Measurements from ENCODE around the gene FOXP4.

The FOXP4 gene

DNA sequence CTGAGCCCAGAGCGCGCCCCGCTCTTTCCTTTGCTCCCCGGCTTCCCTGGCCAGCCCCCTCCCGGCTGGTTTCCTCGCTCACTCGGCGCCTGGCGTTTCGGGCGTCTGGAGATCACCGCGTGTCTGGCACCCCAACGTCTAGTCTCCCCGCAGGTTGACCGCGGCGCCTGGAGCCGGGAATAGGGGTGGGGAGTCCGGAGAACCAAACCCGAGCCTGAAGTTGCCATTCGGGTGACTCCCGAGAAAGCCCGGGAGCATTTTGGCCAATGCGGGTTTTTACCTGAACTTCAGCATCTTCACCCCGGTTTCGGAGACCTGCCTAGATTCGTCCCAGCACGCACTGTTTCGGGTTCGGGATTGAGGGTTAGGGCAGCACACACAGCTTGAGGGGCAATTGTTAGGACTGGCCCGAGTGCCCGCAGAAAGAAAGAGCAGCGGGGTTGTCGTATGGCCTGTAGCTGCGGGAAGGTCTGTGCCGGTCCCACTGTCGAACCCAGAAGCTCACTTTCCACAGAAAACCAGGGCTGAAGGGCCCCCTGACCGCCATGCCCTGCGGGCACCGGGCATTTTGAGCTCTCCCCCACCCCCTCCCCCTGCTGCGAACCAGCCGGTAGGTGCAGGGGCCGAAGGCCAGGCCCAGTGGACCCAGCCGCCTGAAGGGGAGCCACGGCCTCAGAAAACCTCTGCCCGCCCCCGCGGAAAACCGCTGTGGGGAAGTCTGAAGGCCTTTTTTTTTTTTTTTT is 2.1 kb downstream of the FOXP4 start:
- peak; percentile 65 for DNase-seq

DNA sequence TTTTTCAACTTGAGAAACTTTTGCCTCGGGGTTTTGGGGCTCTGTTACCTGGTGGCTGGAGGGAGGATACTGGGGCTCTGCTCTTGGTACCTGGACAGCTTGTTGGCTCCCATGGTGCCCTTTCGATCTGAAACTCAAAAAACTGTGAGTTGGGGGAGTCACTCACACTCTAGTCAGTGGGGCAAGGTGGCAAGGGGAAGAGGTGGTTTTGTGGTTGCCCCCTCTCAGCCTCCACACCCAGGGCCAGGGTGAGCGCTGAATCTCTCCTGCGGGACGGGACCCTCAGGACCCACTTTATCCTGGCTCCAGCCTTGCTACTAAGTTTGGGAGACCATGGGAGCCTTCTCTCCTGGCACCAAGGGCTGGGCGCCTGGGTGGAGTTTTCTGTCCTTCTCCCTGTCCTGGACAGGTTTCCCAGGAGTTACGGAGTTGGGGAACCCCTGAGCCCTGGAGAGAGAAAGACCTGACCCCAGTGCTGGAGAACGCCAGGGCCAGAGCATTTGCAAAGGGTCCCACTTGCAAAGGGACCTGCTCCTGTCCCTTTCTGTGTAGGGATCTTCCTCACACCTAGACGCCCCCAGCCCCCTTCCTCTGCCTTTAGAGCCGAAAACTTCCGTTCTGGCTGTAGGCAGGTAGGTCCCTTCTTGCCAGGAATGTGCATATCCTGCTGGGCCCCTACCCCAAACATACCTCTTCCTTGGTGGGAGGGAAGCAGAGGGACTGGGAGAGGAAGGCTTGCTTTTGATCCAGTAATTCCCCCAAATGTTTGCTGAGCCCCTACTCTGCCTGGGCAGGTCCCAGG is 2.9 kb downstream of the FOXP4 start:
- DNase-seq = no peak

DNA sequence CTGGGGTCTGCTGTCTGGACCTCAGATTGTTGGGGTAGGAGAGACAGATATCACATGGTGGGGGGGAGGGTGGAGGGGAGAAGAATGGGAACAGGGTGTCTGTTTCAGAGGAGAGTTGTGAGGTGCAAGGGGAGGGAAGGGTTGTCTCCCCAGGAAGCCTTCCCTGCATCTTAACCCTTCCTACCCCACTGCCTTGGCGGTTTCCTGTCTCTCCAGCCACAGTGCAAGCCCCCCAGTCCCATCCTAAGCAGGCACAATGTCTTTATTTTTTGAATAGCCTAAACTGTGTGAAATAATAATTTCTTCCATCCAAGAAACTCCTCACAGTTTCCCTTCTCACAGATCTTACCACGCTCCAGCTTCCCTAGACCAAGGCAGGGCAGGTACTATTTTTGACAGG is 3.5 kb downstream of the FOXP4 start:
- no peak for DNase-seq

DNA sequence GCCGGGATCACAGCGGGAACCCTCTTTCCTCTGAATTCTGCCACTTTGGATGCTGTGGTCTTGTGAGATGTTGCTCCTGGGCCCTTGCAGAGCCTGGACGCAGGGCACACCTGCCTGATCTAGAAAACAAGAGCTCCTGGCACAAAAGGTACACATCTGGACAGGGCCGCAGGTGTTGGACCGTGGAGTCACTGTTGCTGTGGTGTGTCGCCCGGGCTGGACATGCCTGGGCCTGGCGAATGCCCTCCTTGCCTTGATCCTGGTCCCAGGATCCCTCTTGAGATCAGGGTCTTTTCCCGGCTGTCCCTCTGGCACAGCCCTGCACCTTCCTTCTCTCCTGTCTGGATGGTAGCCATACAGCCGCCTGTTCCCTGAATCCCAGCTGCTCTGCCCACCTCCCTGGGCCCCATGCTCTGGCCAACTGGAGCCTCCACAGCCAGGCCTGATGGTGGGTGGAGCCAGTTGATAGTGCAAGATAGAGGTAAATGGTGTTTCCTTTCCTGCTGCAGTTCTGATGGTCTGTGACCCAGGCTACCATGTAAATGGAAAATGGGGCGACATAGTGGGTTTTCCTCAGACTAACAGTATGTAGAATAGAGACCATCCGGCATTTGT is 5.0 kb downstream of the FOXP4 start:
- no peak for DNase-seq

DNA sequence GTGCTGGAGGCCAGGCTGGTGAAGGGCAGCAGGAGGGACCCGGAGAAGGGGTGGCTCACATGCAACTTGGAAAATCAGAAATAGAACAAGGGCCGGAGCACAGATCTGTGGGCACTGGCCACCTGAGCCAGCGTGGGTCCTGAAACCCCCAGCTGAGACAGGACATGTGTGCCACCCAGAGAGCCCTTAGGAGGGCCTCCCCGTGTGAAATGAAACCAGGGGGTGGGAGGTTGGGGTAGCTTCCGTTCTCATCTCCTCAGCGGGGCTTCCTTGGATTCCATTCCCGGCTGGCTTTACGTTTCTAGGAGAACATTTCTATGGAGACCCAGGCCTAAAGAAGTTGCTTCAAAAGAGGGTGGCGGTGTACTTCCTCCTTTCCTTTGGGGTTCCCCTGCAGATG is 5.7 kb downstream of the FOXP4 start:
- DNase-seq = no peak

DNA sequence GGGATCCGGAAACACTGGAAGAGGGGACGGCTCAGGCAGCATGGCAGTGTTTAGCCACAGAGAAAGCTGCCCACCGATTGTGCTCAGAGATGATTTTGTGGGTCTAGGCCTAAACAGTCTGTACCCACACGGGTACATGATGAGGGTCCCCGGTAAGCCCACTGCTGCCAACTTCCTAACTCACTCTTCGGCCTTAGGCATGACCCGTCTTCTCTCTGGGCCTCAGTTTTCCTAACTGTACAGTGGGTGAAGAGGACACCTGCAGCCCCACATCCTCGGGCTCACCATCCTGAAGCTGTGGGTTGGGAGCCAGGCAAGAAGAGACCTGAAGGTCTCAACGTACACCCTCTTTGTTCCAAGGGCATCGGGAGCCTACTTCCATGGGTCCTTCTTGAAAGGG is 6.5 kb downstream of the FOXP4 start:
- DNase-seq = no peak

DNA sequence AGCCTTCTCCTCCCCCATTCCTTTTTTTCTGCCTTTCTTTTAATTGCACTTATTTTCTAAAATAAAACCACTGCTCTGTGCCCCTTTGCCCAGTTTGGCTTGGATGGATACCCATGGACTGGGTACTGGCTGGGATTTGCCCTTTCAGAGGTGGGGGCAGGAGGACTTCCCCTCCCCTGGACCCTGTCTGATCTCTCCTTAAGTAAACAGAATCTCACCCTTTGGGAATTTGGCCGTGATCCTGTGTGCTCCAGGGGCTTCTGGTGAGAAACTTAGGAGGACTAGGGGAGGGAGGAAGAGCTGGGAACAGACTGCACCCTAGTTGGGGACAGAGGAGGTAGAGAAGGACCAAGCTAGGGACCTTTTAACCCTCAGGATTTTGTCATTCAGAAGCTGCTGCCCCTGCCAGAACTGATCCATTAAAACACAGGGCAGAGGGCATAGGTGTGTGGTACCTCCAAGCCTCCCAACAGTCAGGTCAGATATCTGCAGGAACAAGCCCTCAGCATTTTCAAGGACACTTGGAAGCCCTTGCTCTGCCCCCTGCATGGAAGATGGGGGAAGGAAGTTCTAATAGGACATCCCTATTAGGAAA is 7.3 kb downstream of the FOXP4 start:
- no peak for DNase-seq

DNA sequence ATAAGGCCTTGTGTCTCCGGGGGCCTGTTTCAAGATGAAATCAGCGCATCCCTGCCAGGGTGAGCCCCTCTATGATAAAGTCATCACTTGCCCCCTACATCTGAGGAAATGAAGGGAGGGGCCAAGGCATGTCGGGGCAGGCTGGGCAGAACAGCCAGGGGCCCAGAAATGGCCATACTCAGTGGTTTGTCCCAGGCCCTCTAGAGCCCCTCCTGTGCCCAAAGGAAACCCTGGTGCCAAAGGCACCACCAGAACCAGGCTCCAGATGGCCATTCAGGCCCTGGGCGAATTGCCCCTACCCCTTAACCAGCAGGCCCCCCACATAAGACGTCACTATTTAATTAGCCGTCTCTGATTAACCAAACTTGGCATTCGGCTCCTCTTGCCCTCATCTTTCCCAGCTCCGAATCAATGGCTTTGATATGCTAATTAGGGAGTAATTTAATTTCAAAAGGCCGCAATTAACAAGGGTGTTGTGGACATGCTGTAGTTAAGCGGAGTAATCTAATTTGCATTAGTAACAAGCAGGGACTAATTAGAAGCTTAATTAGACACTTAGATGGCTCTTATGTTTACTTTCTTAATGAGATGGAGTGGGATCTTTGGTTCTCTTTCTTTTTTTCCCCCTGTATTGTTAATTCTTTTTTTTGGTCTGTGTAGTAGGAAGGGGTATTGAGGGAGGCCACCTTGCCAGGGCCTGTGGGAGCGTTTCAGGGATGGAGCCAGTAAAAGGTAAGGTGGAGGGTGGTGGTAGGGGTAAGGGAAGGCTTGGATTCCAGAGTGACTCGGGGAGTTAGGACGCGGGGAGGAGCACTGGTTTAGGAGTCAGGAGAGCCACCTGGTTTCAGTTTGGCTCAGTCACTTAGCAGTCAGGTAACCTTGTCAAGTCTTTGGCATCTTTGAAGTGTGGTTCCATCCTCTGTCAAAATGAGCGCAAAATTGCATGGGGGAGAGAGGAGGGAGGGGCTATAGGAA is 9.4 kb downstream of the FOXP4 start:
- no peak for DNase-seq

DNA sequence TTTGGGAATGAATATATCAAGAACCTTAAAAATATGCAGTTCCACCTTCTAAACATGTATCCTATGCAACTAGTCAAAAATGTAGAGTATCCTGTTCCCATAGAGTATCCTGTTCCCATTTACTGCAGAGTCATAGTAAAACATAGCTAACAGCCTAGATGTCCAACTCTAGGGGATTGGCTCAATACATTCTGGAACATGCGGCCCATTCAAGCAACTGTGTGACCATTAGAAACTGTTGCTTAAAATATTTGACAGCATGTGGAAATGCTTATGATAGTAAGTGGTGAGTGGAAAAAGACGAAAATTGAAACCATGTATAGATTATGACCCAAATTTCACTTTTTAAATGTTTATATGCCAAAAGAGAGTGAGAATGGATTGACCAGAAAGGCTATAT is 11.2 kb downstream of the FOXP4 start:
- DNase-seq = no peak

DNA sequence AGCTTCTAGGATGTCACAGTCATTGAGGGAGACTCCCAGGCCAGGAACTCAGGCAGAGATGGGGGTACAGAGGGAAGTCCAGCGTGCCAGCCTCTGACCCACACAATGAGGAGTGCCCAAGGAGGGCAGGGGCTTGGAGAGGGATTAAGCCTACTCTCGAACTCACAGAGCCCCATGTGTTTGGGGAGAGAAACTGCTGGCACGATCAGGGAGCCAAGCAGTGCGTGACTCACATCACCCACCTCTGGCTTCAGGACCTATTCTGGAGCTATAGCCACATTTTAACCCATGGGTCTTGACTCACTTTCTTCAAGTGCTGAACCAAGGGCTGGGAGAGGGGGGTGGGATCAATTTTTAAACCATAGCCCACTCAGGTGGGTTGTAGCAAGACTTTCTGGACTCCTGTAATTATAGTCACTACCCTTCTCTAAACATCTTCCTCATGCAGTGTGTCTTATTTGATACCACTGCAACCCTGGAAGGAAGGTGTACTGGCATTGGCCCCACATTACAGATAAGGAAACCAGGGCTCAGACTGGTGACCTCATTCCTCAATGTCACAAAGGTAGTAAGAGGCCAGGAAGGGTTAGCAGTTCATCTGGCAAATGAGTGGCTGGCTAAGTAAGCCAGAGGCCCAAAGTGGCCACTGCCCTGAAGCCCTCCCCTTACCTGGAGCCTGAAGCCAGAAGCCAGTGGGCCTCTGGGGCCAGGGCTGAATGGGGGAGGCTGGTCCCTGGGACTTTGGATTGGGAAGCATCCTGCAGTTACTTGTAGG is 12.0 kb downstream of the FOXP4 start:
- DNase-seq = no peak

DNA sequence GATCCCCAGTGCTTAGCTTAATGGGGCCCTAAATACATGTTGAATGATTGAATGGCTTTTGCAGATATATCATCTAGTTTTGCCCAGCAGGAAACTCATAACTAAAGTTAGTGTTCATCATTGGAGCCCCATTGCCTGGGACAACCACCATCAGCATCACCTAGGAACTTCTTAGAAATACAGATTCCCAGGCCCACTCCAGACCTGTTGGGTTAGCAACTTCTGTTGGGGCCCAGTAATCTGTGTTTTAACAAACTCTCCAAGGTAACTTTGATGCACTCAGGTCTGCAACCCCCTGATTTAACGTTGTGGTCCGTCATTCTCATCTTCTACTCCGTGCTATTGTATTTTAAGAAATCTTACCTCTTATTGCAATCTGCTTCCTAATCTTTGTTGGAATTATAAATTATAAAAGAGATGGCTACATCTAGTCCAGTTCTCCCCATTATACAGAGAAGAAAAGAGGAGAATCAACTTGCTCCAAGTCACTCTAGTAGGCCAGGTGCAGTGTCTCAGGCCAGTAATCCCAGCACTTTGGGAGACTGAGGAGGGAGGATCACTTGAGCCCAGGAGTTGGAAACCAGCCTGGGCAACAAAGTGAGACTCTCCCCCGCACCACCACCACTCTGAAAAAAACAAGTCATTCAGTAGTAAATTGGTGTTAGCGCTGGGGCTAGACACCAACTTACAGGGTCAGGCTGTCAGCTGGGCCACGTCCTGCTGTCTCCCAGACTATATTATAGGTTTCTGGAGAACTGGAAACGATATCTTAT is 13.7 kb downstream of the FOXP4 start:
- DNase-seq = no peak

DNA sequence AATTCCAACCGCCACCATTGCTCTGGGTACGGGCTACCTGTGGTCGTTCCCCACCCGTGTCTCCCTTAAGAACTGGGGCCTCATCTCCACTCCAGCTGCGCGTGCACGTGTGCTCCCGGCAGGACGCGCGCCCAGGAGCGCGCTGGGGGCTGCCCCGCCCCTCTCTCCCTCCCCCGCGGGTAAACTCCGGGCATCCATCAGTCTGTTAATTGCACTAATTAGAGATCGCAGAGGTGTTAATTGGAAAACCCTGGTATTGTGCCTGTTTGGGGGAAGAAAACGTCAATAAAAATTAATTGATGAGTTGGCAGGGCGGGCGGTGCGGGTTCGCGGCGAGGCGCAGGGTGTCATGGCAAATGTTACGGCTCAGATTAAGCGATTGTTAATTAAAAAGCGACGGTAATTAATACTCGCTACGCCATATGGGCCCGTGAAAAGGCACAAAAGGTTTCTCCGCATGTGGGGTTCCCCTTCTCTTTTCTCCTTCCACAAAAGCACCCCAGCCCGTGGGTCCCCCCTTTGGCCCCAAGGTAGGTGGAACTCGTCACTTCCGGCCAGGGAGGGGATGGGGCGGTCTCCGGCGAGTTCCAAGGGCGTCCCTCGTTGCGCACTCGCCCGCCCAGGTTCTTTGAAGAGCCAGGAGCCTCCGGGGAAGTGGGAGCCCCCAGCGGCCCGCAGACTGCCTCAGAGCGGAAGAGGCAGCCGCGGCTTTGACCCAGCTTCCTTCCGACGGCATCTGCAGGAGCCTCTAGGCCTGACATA is 14.4 kb downstream of the FOXP4 start:
- peak; percentile 80 for DNase-seq

DNA sequence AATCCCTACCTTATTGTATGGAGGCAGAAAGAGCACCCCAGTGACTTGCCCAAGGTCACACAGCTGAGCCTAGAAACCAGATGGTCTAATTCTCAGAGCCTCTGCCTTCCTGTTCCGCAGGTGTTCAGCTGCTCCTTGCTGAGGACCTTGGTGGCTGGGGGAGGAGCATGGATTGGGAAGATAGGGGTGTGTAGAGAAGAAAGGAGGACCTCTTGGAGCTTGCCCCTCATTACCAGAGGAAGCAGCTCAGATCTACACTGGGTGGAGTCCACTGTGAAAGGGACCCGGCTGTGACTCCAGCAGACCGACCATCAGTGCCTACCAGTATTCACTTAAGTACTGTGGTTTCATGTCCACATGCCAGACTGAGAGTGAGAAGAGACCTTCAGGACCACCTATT is 15.2 kb downstream of the FOXP4 start:
- DNase-seq = no peak

DNA sequence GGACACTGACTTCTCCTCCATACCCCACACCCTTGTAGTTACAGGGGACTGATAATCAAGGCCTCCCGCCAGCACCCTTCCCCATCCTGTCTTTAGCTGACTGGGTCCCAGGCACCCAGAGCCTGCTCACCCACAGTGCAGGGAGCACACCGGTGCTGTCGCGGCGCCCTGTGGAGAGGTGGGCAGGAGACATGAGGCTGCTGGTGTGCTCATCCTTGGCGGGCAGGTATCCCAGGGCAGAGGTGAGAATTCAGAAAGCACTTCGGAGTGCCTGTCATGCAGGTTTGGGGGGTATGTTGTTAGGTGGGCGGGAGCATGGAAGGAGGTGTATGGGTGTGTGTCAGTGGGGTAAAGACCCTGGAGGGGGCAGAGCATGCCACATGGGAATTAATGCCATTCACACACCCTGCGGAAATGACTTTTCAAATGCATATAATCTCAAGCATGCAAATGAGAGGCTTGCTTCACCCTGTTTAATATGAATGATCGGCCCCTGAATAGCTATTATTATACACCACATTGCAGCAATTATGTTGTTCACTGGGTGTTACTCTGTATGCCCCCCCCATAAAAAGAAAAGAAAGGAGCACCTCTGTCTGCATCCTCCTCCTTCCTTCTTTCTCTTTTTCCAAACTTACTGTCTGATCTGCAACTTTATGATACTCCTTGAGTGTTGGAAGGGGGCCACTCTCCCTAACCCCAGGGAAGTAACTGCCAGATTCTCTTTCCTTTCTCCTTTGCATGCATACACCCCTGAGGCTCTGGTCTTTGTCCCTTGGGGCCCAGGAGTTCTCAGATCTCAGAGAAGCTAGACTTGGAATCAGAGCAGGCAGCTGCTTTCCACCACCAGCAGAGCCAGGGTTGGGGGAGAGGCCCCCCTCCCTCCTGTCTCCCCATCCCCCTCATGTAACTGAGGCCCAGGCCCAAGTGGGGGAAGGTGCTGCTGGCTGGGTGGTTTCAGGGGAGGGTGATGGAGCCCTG is 16.0 kb downstream of the FOXP4 start:
- no peak for DNase-seq

DNA sequence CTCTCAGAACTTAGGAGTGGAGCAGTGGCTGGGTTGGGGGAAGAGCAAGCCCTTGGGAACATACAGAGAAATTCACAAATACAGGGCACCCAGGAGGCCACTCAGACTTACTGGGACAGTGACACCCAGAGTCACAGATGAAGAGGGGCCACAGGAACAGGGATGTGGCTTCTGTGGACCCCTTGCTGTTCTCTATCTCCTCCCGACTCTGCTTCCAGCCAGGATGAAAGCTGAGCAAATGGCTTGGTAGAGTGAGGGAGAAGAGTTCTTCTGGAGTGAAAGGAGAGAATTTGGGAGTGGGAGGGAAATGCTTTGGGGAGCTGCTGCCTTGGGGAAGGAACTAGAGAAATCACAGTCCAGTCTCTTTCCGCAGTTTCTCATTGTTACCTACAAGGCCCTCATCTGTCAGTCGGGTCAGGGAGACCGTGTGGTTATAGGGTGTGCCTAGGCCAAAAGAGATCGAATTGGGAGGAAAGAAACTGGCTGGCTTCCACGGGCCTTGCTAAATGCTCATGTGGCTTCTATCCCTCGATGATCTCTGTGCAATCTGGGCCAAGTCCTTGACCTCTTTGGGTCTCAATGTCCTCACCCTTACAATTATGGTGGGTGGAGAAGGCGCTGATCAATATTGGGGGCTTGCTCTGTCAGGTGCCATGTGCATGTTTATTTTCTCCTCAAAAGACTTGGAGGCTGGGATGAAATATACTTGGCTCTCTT is 17.0 kb downstream of the FOXP4 start:
- DNase-seq = no peak

DNA sequence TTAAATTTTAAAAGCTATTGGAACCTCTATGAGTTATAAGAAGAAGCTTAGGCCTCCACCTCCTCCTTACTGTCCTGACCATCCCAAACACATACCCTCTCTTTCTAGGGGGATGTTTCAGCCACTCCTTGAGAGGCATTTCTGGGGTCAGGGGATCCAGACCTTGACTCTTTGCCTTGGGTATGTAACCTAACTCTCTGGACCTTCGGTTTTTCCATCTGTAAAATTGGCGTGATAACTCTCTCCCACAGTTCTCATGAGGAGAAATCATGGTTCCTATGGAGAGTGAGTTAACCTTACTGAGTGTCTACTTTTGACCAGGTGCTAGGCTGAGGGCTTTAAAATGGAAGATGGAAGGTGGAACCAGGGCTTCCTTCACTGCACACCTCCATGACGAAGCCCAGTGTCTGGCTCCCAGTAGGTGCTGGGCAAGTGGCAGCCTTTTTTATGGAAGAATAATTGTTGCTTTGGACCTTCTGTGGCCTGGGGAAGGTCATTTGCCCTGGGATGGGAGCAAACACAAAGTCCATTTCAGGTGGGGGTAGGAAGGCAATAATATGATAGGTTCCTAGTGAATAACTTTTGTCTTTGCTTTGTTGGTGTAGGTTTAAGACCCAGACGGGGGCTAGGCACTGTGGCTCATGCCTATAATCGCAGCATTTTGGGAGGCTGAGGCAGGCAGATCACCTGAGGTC is 18.4 kb downstream of the FOXP4 start:
- no peak for DNase-seq

DNA sequence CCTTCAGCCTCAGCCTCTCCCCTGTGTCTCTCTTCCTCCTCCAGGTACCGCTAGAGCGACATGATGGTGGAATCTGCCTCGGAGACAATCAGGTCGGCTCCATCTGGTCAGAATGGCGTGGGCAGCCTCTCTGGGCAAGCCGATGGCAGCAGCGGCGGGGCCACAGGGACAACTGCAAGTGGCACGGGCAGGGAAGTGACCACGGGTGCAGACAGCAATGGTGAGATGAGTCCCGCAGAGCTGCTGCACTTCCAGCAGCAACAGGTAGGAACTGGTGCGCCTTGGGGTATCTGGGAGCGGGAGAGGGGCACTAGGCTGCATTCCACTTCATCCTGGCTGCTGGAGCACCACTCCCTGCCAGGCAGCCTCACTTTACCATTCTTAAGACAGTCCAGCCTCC is 19.5 kb downstream of the FOXP4 start:
- no peak for DNase-seq

Data from stimulated activated CD4-positive, alpha-beta T cell treated with anti-CD3 and anti-CD28 coated beads, Interleukin-4, amount 100 ng/mL, for 1 hour (primary cell).